Stimulated activated CD4-positive, alpha-beta T cell treated with anti-CD3 and anti-CD28 coated beads, Interleukin-1b, Interleukin-23, amount 100 ng/mL, for 48 hours (primary cell): ENCODE measurements around the gene NAV2.
A peak's percentile ranks its signal among the peaks of the same experiment; 100 is the strongest.

Experiments used
- DNase-seq: peaks from one replicate; pipeline ENCODE4 v3.0.0-alpha.2; 2020

The NAV2 gene

DNA sequence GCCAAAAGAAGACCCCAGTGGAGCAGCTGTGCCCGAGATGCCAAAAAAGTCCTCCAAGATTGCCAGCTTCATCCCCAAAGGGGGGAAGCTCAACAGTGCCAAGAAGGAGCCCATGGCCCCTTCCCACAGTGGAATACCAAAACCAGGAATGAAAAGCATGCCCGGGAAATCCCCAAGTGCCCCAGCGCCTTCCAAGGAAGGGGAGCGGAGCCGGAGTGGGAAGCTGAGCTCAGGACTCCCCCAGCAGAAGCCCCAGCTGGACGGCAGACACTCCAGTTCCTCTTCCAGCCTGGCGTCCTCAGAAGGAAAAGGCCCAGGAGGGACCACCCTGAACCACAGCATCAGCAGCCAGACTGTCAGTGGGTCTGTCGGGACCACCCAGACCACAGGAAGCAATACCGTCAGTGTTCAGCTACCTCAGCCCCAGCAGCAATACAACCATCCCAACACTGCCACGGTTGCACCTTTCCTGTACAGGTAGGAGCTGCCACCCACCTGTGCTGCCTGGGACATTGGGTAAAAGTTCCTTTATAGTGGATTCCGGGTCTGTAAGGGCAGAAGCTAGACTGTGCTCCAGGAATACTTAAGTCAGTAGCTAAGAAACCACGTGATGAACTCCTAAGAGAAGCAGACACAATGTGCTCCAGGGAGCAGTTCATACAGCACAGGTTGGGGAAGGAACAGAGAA, 221.3 kb downstream of the NAV2 start:
- DNase-seq, result no peak

DNA sequence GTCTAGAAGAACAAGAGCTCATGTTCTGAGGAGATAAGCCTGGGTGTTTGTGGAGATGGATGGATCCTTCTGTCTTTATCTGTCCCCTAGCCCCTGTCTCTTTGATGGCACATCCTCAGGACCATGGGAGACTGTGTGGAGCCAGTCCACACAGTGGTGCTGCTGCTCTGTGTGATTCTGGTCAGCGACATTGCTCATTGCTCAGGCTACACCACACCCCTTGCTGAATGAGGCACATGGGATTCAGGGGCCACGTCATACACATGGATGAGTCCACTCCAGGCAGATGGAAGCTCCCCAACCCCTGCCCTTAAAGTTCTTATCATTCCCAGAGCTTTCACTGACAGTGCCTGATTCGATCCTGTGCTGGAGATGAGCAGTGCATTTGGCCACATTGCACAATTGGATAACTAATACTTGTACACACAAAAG, 222.2 kb downstream of the NAV2 start:
- DNase-seq, result no peak

DNA sequence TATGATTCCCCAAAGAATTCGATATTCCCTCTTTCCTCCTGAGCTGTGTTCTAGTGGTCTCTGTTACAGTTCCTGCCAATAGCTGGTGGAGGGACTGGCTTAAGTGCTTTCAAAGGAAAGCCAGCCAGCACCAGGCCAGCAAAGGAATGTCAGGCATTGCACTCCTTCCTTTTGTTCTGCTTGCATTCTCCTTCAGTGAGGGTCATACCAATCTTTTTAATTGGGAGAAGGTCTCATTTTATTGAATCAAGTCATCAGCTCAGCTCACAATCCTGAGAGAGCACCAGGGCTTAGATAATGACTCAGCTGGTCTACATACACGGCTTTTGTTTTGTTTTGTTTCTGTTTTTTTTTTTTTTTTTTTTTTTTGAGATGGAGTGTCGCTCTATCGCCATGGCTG, 222.9 kb downstream of the NAV2 start:
- no peak for DNase-seq

DNA sequence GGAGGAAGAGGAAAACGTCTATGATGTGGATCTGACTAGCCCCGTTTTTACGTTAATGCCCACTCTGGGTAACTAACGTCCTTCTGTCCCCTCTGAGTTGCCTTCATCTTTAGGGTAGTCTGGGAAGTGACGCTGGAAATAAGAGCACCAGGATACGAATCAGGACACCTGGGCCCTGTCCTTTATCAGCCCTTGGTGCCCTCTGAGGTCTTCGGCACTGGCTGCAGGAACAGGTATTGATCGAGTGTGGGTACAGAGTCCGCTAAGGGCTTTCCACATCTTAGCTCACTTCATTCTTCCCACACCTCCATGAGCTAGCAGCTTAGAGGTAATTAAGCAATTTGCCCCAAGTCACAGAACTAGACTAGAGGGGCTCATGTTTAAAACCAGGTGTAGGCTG, 223.8 kb downstream of the NAV2 start:
- no peak for DNase-seq

DNA sequence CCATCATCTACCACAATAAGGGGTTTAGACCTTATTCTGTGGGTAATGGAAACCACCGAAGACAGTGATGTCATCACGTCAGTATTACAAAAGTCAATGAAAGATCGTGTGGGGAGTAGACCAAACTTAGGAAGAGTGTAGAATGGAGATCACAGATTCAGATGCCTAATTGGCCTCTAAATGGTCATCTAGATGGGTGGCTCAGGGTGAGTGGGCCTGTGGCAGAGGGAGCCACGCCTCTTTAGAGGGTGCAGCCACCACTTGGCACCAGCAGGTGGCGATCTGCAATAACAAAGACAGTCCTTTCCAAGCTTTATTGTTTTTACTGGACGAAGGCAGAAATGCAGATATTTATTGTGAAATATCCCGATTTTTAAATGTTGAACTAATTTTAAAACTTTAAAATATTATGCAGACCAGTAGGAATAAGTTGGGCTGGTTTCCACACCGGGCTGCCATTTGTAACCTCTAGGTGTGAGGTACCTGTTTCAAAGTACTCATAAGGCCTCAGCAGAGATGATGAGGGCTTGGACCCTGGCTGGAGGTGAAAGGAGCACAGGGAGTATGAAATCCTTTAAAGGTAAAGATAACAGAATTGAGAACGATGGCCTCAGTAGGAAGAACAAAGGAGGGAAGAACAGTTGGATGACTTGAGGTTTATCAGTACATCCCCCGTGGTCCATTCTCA, 225.7 kb downstream of the NAV2 start:
- DNase-seq, result peak; percentile 28

DNA sequence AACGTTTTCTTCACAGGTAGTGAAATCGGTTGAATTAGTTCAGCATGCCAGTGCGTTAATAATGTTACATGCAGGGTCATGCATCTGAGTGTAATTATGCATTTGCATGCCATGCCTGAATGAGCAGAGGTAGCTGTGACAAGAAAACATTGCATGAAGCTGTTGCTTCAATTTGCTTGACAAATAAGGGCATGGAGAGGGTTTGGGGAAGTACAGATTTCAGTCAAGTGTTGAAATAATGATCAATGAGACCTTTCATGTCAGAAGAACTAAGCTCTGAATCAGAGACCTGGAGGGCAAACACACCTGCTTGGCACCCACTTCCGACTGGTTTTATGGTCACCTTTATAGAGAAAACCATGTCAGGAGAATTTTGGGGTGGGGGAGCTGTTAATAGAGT, 226.2 kb downstream of the NAV2 start:
- no peak for DNase-seq

DNA sequence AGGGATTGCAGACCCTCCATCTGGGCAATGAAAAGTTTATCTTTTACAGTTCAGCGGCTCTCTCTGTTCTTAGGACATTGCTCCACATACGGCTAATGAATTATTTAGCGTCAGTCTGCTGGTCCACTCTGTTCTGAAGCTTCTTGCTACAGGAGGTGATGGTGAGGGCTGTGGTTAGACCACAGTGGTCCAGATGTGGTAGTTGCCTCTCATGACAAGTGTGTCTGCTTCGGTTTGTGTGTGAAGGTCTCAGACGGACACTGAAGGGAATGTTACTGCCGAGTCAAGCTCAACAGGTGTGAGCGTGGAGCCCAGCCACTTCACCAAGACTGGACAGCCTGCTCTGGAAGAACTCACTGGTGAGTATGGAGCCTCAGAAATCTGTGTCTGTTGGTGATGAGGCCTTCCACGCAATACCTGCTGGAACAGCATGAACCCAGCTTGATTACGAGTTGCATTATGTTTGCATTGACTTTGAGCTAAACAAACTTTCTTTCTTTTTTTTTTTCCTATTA, 226.8 kb downstream of the NAV2 start:
- no peak for DNase-seq

DNA sequence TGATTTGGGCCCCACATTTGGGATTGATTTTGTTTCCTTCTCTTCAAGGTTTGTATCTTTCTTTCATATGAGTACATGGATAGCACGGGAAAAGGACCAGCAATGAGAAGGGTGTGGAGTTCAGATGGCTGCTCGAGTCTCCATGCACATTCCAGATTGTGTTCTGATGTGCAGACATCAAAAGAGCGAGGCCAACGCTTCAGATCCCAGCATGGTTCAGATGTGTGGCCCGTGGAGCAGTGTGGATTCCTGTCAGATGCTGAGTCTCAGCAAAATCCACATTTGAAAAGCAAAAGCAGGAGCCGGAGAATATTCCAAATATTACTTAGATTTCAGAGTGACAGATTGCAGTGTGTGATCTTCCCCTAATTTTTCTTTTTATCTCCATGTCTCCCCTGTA, 228.2 kb downstream of the NAV2 start:
- DNase-seq, result no peak

DNA sequence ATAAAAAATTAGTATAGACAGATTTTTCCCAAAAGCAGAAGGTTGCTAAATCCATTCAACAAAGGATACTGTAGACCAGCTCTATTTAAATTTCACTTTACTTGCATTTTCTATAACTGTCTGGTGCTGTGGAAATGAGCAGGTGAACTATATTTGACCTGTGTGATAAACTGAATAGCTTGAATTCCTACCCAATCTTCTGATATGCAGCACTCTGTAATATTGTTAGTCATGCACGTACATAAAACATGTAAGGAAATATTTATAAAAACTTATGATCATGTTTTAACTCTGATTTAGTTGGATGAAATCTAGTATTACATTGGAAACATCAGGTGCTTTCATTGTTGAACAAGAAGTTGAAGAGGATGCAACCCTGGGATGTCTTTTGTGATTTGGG, 234.0 kb downstream of the NAV2 start:
- DNase-seq, result no peak

DNA sequence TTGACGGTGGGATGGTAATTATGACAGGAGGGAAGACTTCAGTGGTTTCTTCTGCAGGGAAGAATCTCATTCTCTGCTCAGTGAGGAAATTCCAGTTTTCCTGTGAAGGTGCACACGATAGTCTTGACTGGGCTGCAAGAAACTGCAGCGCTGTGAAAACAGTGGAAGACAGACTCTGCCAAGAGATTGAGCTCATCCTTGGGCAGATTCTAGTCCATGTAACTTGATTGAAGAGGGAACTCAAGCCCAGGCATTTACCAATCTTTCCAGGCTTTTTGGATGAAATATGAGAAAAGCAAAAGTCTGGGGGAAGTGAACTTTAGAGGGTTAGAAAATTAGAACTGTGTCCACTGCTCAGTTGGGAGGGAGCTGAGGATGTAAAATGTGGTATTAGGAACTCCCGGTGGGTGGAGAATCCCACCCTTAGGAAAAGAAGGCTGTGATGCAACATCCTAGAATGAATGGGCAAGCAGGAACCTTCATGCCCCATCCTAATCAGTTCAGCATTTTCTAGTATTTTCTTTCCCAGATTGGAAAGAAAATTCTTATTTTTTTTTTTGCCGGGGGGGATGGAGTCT, 235.0 kb downstream of the NAV2 start:
- no peak for DNase-seq

DNA sequence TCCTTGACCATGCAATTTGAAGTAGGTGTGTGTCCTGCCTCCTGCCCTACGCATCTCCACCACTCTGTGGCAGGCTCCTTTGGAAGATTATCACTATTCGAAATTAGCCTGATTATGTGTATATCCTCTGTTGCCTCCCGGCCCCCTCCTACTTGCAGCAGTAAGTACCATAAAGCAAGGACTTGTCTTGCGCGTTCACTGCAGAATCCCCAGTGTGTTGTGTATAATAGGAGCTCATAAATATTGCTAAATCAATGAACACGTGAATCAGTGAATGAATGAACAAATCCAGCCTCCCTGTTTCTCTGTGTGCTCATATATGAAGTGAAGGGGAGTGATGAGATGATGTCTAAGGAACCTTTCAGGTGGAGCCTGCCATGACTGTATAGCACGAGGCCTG, 237.0 kb downstream of the NAV2 start:
- no peak for DNase-seq

DNA sequence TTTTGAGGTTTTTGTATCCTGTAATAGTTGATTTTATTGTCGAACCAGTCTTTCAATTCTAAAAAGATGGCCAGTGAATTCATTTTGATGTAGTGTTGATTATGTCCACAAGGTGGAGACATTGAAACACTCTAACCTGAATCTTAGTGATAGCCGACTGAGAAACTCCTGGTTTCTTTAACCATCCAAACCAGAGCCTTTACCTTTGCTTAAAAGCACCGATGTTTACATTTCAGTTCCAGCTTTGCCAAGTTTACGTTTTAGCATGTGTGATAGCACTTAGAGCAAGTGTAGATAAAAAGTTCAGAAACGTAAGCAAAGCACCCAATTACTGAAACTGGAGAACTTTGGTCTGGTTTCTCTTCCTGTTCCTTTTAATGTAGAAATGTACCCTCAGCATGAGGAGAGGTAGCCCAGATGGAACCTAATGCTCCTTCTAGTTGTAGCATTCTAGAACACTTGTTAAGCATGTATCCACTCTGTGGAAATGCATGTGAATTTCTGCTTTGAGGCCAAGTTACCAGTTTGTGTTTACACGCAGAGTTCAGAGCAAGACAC, 239.0 kb downstream of the NAV2 start:
- no peak for DNase-seq

DNA sequence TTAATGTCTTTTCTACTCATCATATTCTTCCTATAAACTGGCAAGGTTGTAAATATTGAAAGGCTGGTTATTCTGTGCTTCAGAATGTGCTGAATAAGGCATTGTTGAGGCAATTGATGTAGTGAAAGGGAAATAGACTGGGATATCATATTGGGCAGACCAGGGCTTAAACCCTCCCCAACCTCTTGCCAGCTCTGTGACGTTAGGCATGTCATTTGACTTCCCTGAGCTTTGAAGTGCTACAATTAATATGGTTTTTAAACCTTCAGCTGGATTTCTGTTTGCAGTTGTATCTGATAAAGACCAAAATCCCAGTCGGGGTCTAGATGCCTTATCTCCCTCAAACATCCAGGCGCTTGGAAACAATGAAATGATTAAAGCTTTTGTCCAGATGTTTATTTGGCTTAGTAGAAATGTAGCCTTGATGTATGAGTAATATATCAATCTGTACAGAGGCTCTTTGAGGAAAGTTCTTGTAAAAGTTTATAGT, 239.5 kb downstream of the NAV2 start:
- DNase-seq, result no peak

DNA sequence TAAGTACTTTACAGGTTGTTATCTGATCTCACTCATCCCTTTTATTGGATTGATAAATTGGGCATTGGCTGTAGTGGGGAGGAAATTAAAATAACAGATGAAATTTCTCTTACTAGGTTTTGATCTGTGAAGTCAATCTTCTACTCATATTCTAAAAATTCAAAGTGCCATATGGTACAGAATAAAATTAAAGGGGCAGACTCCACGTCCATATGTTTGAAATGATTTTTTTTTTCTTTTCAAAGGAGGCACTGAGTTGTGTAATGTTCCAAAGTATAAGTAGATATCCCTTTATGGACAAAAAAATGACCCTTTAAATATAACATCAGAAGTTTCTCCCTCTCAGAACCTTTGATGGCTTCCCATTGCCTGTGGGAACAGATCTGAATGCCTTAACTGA, 240.3 kb downstream of the NAV2 start:
- no peak for DNase-seq

DNA sequence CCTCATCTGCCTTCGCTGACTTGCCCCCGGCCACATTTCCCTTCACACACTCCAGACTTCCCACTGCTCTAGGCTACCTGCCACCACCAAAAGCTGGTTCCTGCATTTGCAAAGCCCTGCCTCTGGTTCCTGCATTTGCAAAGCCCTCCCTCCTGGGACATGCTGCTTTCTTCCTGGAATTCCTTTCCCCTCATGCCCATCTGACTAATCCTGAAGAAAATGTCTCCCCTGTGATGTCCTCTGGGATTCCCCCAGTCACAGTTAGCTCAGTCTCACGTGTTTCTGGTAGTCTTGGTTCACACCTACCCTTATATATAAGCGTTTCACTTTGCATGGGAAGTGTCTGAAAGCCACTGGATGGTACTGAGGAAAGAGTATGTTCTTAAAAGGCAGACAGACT, 240.7 kb downstream of the NAV2 start:
- no peak for DNase-seq

DNA sequence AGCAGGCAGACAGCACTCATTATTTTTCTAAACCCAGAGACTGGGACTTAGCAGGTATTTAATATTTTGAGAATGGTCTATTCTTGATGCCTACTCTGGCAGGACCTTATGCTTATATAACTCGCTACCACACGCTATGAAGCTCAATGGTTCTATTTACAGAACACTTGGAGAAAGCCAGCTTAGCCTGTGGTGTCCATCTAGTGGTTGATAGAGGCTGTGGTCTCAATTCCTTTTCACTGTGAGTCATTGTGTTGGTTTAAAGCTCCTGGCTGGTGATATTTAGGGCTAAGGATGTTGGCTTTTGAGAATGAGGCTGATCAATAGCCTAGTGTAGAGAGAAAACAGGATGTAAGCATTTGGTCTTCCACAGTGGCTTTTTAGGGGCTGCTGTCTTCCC, 241.3 kb downstream of the NAV2 start:
- DNase-seq, result no peak

DNA sequence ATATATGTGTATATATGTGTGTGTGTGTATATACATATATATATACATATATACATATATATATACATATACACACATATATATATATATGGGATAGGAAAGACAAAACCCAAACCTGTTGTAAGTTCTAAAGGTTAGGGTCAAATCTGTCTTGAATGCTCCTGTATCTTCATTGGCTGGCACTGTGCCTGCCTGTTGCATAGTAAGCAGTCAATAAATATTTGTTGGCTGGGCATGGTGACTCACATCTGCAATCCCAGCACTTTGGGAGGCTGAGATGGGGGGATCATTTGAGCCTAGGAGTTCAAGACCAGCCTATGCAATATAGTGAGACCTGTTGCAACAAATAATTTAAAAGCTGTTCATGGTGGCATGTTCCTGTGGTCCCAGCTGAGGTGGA, 242.3 kb downstream of the NAV2 start:
- no peak for DNase-seq

DNA sequence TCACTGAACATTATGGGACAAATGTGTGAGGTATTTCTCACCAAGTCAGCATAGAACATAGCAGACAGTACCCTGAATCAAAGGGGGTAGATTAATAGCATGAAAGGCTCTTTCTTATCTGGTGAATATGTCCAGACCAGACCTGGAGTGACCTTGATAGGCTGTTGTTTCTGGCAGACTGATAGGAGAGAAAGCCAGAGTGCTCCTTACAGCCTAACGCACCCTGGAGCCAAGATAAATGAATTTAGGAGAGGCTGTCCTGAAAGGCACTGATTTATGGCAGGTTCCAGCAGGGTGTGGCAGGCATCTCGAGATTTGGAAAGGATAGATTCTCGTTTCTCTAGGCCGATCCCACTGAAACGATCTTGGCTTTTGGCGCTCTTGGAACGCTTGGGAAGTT, 243.0 kb downstream of the NAV2 start:
- no peak for DNase-seq

DNA sequence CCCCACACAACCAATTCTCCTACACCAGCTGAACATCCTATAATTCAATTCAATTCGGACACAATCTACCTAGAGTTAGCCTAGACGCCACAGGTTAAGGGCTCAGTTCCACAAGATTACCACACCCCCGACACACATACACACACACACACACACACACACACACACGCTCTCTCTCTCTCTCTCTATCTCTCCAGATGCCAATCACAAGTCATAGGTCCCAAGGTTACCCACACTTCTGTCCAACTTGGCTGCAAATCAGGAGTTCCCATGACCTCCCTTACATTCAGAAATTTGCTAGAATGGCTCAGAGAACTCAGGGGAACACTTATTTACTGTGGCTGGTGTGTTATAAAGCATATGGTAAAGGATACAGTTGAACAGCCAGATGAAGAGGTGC, 243.6 kb downstream of the NAV2 start:
- no peak for DNase-seq

DNA sequence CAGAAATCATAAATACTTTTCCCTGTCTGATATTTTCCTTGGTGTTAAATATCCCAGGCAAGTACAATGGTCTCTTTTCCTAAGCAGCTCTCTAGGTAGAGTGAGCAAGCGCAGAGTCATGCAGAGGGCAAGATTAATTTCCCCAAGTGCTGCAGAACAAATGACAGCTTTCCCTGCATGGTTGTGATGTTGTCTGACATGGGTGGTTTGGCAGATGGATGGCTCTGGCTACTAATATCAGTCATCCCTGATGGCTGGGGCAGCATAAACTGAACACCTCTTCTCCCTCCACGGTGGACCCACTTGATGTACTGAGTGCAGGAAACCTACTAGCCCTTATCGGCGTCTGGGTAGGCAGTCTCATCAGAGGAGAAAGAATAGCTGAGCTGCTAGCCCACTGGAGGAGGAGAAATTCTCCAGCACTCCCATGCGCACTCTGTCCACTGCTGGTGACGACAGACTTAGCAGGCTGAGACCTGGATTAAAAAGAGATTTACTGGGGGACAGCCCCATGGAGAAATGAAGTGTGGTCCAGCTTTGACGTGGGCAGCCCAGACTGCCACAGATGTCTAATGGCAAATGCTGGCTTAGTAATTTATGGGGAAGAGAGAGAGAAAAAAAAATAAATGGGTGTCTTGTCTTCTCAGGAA, 244.8 kb downstream of the NAV2 start:
- no peak for DNase-seq

DNA sequence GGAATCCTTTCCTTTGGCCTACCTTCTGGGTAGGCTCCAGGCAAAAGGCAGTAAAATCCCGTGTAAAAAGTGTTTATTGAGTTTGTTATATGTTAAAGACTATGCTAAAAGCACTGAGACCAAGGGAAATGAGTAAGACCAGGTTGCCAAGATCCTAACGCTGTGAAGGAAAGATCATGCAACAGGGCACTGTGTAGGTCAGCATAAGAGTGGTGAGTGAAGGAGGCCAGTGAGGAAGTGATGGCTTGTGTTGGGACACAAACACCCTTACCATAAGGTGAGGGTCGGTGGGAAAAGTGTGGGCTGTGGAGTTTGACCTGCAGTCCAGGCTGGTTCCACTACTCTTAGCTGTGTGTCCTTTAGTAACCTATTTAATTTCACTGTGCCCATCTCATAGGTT, 245.6 kb downstream of the NAV2 start:
- DNase-seq, result no peak

DNA sequence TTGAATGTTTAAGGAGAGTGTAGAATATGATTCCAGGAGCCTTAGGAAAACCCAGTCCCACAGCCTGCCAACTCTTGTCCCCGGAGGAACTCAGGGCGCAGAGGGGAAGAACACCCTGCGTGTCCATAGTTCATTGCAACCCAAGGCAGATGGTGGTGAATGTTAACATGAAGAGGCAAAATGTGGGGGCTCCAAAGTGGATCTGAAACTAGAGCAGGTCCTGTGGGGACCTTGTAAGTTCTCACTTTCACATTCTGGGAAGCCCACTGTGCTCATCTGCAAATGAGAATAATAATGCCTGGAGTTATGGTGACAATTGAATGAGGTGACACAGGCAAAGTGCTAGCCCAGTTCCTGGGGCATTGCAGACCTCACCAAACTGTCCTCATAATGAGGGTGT, 246.6 kb downstream of the NAV2 start:
- DNase-seq, result no peak

DNA sequence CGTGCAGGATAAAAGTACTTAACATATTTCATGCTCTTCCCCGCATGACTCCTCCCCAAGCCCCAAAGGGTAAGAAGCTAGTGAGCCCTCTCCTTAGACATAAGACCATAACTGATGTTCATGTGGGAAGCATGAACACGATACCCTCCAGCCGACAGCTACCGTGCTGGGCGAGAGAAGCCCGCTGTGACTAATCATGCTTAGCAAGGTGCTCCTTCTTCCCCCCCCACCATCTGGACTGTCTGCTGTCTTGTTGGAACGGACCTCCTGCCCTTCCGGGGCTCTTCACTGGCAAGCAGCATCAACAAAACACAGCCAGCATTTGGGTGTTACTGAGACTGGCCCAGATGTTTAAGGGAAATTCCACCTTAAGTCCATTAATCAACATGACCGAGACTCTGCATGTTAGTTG, 247.0 kb downstream of the NAV2 start:
- no peak for DNase-seq
